GM20000 (cell line): ENCODE results near the gene TMC8.

Source experiments
- DNase-seq: peaks from one replicate; pipeline ENCODE4 v3.0.0; 2012; ENCODE audit warnings: low spot score
- CTCF ChIP-seq: IDR thresholded peaks from 2 replicates; pipeline ENCODE4 v1.5.1; 2012; ENCODE audit warnings: mild to moderate bottlenecking, control low read depth; ENCODE audit errors: extremely low read depth, missing control alignments

The TMC8 gene

GRCh38 chr17:78129351-78130089 is 1.1 kb upstream of the TMC8 start:
- TF ChIP-seq CTCF = no peak
- DNase-seq = peak; percentile 31

GRCh38 chr17:78130090-78130436 is 508 bp upstream of the TMC8 start:
- TF ChIP-seq CTCF = no peak
- DNase-seq = peak; percentile 30

- peak; percentile 60 for DNase-seq
- TF ChIP-seq CTCF = no peak
Observed at GRCh38 chr17:78131172-78132083, 857 bp downstream of the TMC8 start.

- peak; percentile 76 for DNase-seq
- no peak for TF ChIP-seq CTCF
Observed at GRCh38 chr17:78132084-78132676, 1.6 kb downstream of the TMC8 start.

GRCh38 chr17:78132767-78133178 is 2.2 kb downstream of the TMC8 start:
- no peak for DNase-seq
- no peak for TF ChIP-seq CTCF

GRCh38 chr17:78133179-78133951 is 2.8 kb downstream of the TMC8 start:
- no peak for DNase-seq

More at GRCh38 chr17:78133179-78133951, 2.8 kb downstream of the TMC8 start:
- no peak for TF ChIP-seq CTCF
